ENCODE measurements around the gene MTOR. TPM values are rescaled to one million over a fixed set of nuclear protein-coding genes. Genes with fewer than 3 reads are reported as not detected.

Gene MTOR
- total and polyA plus RNA-seq, 2 donors (not counting 3 experiments of a cell fraction or from before 2014, with no cell fraction given) = 33.5 to 50.4 TPM

DNA sequence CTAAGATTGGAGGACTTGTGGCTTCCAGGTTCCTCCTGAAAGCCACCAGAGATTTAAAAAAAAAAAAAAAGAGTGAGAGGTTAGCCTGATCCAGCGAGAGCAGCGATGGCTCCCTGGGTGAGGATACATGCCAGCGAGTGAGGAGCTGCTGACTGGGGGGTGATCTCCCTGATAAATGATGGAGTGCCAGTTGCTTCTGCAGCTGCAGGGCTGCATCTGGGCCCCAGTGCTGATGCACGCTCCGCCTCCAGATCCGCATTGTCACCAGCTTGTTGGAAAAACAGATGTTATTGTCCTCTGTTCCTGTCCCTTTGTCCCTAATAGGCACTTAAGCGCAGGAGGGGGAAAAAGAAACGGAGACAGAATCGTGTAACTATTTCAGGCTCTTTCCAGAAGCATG is 39.2 kb upstream of the MTOR start:
- FAIRE-seq = no peak
- Histone ChIP-seq H3K79me2 (ENCODE audit: control insufficient read depth, insufficient read depth, low read length) (no peaks in the 10 kb centered on the region), H4K20me1 (replicated peaks; ENCODE audit: control insufficient read depth, extremely low read depth, insufficient read depth, low read length) (no peaks in the 10 kb centered on the region), H3K9me1 (replicated peaks; ENCODE audit: control insufficient read depth, extremely low read depth, insufficient read depth, low read length) (no peaks in the 10 kb centered on the region), H3K4me1 (ENCODE audit: control insufficient read depth, extremely low read depth, insufficient read depth, low read length) (no peaks in the 10 kb centered on the region), H3K9me3 (replicated peaks; ENCODE audit: control insufficient read depth, insufficient read depth, low read length) (no peaks in the 10 kb centered on the region), H2AFZ (ENCODE audit: low read depth, low read length) (no peak overlapping the region), H3K4me2 (ENCODE audit: insufficient read depth, low read length) (no peak overlapping the region), H3K9ac (replicated peaks; ENCODE audit: extremely low read depth, insufficient read depth, low read length) (no peak overlapping the region), H3K27me3 (ENCODE audit: control insufficient read depth in 2 of 2, insufficient read depth in 2 of 2, low read length in 2 of 2) (no peaks in the 10 kb centered on the region), H3K36me3 (ENCODE audit: control insufficient read depth in 2 of 2, extremely low read depth in 1 of 2, insufficient read depth in 2 of 2, low read length in 2 of 2) (no peaks in the 10 kb centered on the region), H3K4me3 (replicated peaks in 1 of 3; ENCODE audit: insufficient read depth in 1 of 3, low read depth in 1 of 3, low read length in 3 of 3) (no peak overlapping the region), H3K27ac (ENCODE audit: insufficient read depth, low read depth, low read length) (no peak overlapping the region)
- CTCF ChIA-PET = interaction anchor here (0.9 to 1.3 kb wide), 2 partner anchors 16 to 18 kb away, joined by 3 to 4 read pairs; no protein-coding TSS in a partner anchor
- TF ChIP-seq POLR2A (IDR thresholded peaks at IDR 0.05; ENCODE audit: low read depth, low read length) (no peak), FOS (IDR thresholded peaks at IDR 0.05; ENCODE audit: borderline replicate concordance, insufficient read depth, low read length) (no peak), POLR2AphosphoS5 (IDR thresholded peaks at IDR 0.05; ENCODE audit: insufficient read depth, low read depth, low read length) (no peak), MYC (IDR thresholded peaks at IDR 0.05; ENCODE audit: low read depth, low read length) (no peak), JUN (IDR thresholded peaks at IDR 0.05; ENCODE audit: borderline replicate concordance, insufficient read depth, insufficient read length, low read depth) (no peak)
- BruUV-seq (replicated peaks) = no TSS peak
- dilution Hi-C loops (cut with MboI; ENCODE audit: extremely low pct_ligation_motif_present, low sequenced_read_pairs) = no loop called here
- intact Hi-C loops (cut with micrococcal nuclease) = no loop called here
- no peak for DNase-seq (ENCODE audit: low read depth, low spot score)
- POLR2A ChIA-PET = no interaction called here

DNA sequence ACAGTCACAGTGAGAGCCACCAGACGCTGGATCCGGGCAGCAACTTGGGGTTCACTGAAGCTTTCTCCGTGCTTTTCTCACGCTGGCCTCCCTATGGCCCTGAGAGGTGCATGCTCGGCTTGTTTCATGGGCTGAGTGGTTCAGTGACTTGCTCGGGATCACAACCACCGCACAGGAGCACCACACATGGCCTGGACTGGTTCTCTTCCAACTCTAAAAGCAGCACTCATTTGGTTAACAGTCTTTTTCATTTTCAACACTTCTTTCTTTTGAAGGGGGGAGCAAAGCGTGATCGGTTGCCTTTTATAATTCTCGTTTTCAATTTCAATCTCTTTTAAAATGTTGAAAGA is 36.8 kb upstream of the MTOR start:
- no peaks in the 10 kb centered on the region for H3K9me1 ChIP-seq (replicated peaks; ENCODE audit: control insufficient read depth, extremely low read depth, insufficient read depth, low read length)
- ChIA-PET CTCF (interaction anchor here (1.4 kb wide), 1 partner anchor 21 kb away, joined by 3 read pairs; no protein-coding TSS in a partner anchor), POLR2A (no interaction called here)
- H3K4me3 ChIP-seq (replicated peaks in 1 of 3; ENCODE audit: insufficient read depth in 1 of 3, low read depth in 1 of 3, low read length in 3 of 3) = no peak overlapping the region
- no peak overlapping the region for H3K9ac ChIP-seq (replicated peaks; ENCODE audit: extremely low read depth, insufficient read depth, low read length)
- no peaks in the 10 kb centered on the region for H3K9me3 ChIP-seq (replicated peaks; ENCODE audit: control insufficient read depth, insufficient read depth, low read length)
- TF ChIP-seq JUN (IDR thresholded peaks at IDR 0.05; ENCODE audit: borderline replicate concordance, insufficient read depth, insufficient read length, low read depth) = no peak
- no peak for TF ChIP-seq POLR2A (IDR thresholded peaks at IDR 0.05; ENCODE audit: low read depth, low read length)
- TF ChIP-seq, protein P1, sequence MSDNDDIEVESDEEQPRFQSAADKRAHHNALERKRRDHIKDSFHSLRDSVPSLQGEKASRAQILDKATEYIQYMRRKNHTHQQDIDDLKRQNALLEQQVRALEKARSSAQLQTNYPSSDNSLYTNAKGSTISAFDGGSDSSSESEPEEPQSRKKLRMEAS (IDR thresholded peaks at IDR 0.05; ENCODE audit: insufficient read depth, insufficient read length) = no peak
- TF ChIP-seq, protein P2, sequence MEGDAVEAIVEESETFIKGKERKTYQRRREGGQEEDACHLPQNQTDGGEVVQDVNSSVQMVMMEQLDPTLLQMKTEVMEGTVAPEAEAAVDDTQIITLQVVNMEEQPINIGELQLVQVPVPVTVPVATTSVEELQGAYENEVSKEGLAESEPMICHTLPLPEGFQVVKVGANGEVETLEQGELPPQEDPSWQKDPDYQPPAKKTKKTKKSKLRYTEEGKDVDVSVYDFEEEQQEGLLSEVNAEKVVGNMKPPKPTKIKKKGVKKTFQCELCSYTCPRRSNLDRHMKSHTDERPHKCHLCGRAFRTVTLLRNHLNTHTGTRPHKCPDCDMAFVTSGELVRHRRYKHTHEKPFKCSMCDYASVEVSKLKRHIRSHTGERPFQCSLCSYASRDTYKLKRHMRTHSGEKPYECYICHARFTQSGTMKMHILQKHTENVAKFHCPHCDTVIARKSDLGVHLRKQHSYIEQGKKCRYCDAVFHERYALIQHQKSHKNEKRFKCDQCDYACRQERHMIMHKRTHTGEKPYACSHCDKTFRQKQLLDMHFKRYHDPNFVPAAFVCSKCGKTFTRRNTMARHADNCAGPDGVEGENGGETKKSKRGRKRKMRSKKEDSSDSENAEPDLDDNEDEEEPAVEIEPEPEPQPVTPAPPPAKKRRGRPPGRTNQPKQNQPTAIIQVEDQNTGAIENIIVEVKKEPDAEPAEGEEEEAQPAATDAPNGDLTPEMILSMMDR (IDR thresholded peaks at IDR 0.05; ENCODE audit: extremely low read depth in 1 of 2, insufficient read depth in 1 of 2, low read depth in 1 of 2, low read length in 2 of 2) = no peak
- no peak for TF ChIP-seq MYC (IDR thresholded peaks at IDR 0.05; ENCODE audit: low read depth, low read length)
- no peak for TF ChIP-seq EZH2 (IDR thresholded peaks at IDR 0.05; ENCODE audit: borderline replicate concordance, low read depth, low read length, severe bottlenecking)
- TF ChIP-seq GATA2 (IDR thresholded peaks at IDR 0.05; ENCODE audit: insufficient read depth, insufficient read length, low read depth, low read length) = no peak
- no peak for TF ChIP-seq POLR2AphosphoS5 (IDR thresholded peaks at IDR 0.05; ENCODE audit: insufficient read depth, low read depth, low read length)
- TF ChIP-seq FOS (IDR thresholded peaks at IDR 0.05; ENCODE audit: borderline replicate concordance, insufficient read depth, low read length) = no peak
- no peaks in the 10 kb centered on the region for H3K4me1 ChIP-seq (ENCODE audit: control insufficient read depth, extremely low read depth, insufficient read depth, low read length)
- DNase-seq (ENCODE audit: low read depth, low spot score) = no peak
- no peaks in the 10 kb centered on the region for H3K27me3 ChIP-seq (ENCODE audit: control insufficient read depth in 2 of 2, insufficient read depth in 2 of 2, low read length in 2 of 2)
- no peaks in the 10 kb centered on the region for H3K79me2 ChIP-seq (ENCODE audit: control insufficient read depth, insufficient read depth, low read length)
- FAIRE-seq = no peak
- H4K20me1 ChIP-seq (replicated peaks; ENCODE audit: control insufficient read depth, extremely low read depth, insufficient read depth, low read length) = no peaks in the 10 kb centered on the region
- intact Hi-C loops (cut with micrococcal nuclease) = no loop called here
- no peak overlapping the region for H2AFZ ChIP-seq (ENCODE audit: low read depth, low read length)
- no TSS peak for BruUV-seq (replicated peaks)
- dilution Hi-C loops (cut with MboI; ENCODE audit: extremely low pct_ligation_motif_present, low sequenced_read_pairs) = no loop called here
- H3K27ac ChIP-seq (ENCODE audit: insufficient read depth, low read depth, low read length) = no peak overlapping the region
- H3K36me3 ChIP-seq (ENCODE audit: control insufficient read depth in 2 of 2, extremely low read depth in 1 of 2, insufficient read depth in 2 of 2, low read length in 2 of 2) = no peaks in the 10 kb centered on the region
- no peak overlapping the region for H3K4me2 ChIP-seq (ENCODE audit: insufficient read depth, low read length)

Data from endothelial cell of umbilical vein (primary cell).